Caco-2 (cell line): ENCODE measurements around the gene MAP7. TPM values are rescaled to one million over a fixed set of nuclear protein-coding genes. Genes with fewer than 3 reads are reported as not detected.

ENCODE experiments used
- BruUV-seq: library from RNA; stranded (reverse); fragments of 400-500 nt; replicated peaks from 2 replicates; lab custom pipeline; 2021; lab: Mats Ljungman, UMichigan
- CTCF ChIA-PET: fragments of 300-600 bp; sonication (Branson Sonifier 250); formaldehyde crosslinking; loops from one replicate; lab custom pipeline; 2022; ENCODE audit warnings: antibody characterized with exemption; lab: Charles Lee
- POLR2A ChIA-PET: fragments of 300-600 bp; sonication (Branson Sonifier 250); formaldehyde crosslinking; loops from one replicate; lab custom pipeline; 2022; ENCODE audit warnings: antibody characterized with exemption; lab: Charles Lee
- DNase-seq, 2 experiments: peaks; one replicate each; pipeline versions ENCODE4 v3.0.0 to v3.0.0-alpha.2; 2020 to 2022
- H3K27me3 ChIP-seq: replicated peaks from 2 replicates; pipeline ENCODE4 v1.6.0; 2011; ENCODE audit warnings: low read length; ENCODE audit not compliant: control insufficient read depth, insufficient read depth
- H3K36me3 ChIP-seq: 2 replicates; pipeline ENCODE4 v1.5.1; 2011; ENCODE audit warnings: low read length; ENCODE audit not compliant: control insufficient read depth, insufficient read depth
- H3K4me1 ChIP-seq: fragments of 250-450 bp; sonication (Bioruptor Pico); 2 replicates; pipeline ENCODE4 v1.5.1; 2020; ENCODE audit warnings: mild to moderate bottlenecking
- H3K4me3 ChIP-seq: 2 replicates; pipeline ENCODE4 v1.5.1; 2011; ENCODE audit warnings: low read depth, mild to moderate bottlenecking, control low read depth, low read length
- H3K9me3 ChIP-seq: fragments of 250-450 bp; sonication (Bioruptor Pico); 2 replicates; pipeline ENCODE4 v1.5.1; 2020; ENCODE audit warnings: mild to moderate bottlenecking, moderate library complexity
- H3K27ac Mint-ChIP-seq: one replicate; pipeline ENCODE4 v1.8.0; 2022; ENCODE audit warnings: mixed read lengths; ENCODE audit not compliant: unreplicated experiment
- H3K27me3 Mint-ChIP-seq: one replicate; pipeline ENCODE4 v1.8.0; 2022; ENCODE audit warnings: mixed read lengths; ENCODE audit not compliant: insufficient read depth, unreplicated experiment
- H3K36me3 Mint-ChIP-seq: one replicate; pipeline ENCODE4 v1.8.0; 2022; ENCODE audit warnings: mild to moderate bottlenecking, mixed read lengths; ENCODE audit not compliant: insufficient read depth, unreplicated experiment
- H3K4me1 Mint-ChIP-seq: one replicate; pipeline ENCODE4 v1.8.0; 2022; ENCODE audit warnings: low read depth, mixed read lengths; ENCODE audit not compliant: unreplicated experiment
- H3K4me3 Mint-ChIP-seq: one replicate; pipeline ENCODE4 v1.8.0; 2022; ENCODE audit warnings: mild to moderate bottlenecking, moderate library complexity, mixed read lengths; ENCODE audit not compliant: unreplicated experiment
- H3K9me3 Mint-ChIP-seq: one replicate; pipeline ENCODE4 v1.8.0; 2022; ENCODE audit warnings: mixed read lengths; ENCODE audit not compliant: unreplicated experiment
- intact Hi-C: fragments of 100-400 bp; cut with micrococcal nuclease; formaldehyde crosslinking; loops from one replicate; pipeline ENCODE4 v1.10.0; 2022; ENCODE audit not compliant: unreplicated experiment
- total RNA-seq: library from RNA; stranded (reverse); gene quantifications from 2 replicates; pipeline ENCODE4 v1.2.3, GENCODE V29; 2022
- TF ChIP-seq, protein P1 (sequence below), 2 experiments: fragments of 200-600 bp in 1 of 2; IDR thresholded peaks; 1 replicate in 1 of 2; 2 replicates in 1 of 2; pipeline versions ENCODE4 v1.5.1 to v1.8.0; 2011 to 2022; ENCODE audit warnings: antibody characterized with exemption in 1 of 2, control low read depth in 1 of 2, inconsistent platforms in 1 of 2, low read depth in 1 of 2, low read length in 1 of 2, mild to moderate bottlenecking in 1 of 2, moderate library complexity in 1 of 2; ENCODE audit not compliant: insufficient read depth in 1 of 2, severe bottlenecking in 1 of 2, unreplicated experiment in 1 of 2

MAP7 gene
- total RNA-seq, 1 experiment from 2014 or later, result 55.3 TPM

DNA sequence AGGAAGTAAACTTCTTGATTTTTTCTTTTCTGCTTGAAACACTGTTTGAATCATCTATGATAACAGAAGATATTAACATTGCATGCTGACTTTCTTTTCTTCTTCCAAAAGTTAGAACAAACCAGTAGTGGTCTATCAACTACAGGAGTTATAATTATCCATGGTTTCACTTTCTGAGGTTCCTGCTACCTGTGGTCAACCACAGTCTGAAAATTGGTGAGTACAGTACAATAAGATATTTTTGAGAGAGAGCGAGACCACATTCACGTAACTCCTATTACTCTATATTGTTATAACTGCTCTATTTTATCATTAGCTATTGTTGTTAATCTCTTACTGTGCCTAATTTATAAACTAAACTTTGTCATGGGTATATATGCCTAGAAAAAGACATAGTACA is 86.1 kb downstream of the MAP7 start:
- Histone ChIP-seq H3K4me3 (no peak overlapping the region), H3K4me1 (no peaks in the 10 kb centered on the region), H3K9me3 (no peaks in the 10 kb centered on the region), H3K27me3 (no peaks in the 10 kb centered on the region), H3K36me3 (no peaks in the 10 kb centered on the region)
- no peak overlapping the region for H3K27ac Mint-ChIP-seq
- ChIA-PET CTCF (no interaction called here), POLR2A (no interaction called here)
- H3K4me3 Mint-ChIP-seq, result no peak overlapping the region
- no peaks in the 10 kb centered on the region for H3K9me3 Mint-ChIP-seq
- TF ChIP-seq, protein P1, sequence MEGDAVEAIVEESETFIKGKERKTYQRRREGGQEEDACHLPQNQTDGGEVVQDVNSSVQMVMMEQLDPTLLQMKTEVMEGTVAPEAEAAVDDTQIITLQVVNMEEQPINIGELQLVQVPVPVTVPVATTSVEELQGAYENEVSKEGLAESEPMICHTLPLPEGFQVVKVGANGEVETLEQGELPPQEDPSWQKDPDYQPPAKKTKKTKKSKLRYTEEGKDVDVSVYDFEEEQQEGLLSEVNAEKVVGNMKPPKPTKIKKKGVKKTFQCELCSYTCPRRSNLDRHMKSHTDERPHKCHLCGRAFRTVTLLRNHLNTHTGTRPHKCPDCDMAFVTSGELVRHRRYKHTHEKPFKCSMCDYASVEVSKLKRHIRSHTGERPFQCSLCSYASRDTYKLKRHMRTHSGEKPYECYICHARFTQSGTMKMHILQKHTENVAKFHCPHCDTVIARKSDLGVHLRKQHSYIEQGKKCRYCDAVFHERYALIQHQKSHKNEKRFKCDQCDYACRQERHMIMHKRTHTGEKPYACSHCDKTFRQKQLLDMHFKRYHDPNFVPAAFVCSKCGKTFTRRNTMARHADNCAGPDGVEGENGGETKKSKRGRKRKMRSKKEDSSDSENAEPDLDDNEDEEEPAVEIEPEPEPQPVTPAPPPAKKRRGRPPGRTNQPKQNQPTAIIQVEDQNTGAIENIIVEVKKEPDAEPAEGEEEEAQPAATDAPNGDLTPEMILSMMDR (IDR thresholded peaks at IDR 0.05; ENCODE audit: insufficient read depth in 1 of 2, low read depth in 1 of 2, low read length in 1 of 2, severe bottlenecking in 1 of 2, unreplicated experiment in 1 of 2), result no peak
- intact Hi-C loops, result no loop called here
- DNase-seq, result no peak
- no peaks in the 10 kb centered on the region for H3K36me3 Mint-ChIP-seq
- BruUV-seq, result no TSS peak
- H3K4me1 Mint-ChIP-seq, result no peaks in the 10 kb centered on the region
- no peaks in the 10 kb centered on the region for H3K27me3 Mint-ChIP-seq

DNA sequence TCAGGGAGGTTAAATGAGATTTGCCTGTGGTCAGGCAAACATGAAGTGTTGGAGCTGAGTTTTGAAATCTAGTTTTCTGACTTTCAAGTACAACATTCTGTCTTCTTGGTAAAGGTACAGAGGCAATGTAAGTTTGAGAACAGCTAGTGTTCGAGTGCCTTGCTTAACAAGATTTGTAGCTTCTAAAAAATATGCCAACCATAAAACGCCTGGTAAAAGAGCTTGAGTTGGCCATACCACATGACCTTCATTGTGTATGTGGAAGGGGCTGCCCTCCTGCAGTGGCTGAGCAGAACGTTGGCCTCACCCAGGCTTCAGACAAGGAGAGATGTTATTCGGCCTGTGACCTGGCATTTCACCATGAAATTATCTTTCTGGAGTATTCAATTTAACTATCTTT is 86.5 kb downstream of the MAP7 start:
- no peaks in the 10 kb centered on the region for H3K4me1 Mint-ChIP-seq
- no peaks in the 10 kb centered on the region for H3K27me3 Mint-ChIP-seq
- H3K4me3 Mint-ChIP-seq, result no peak overlapping the region
- Histone ChIP-seq H3K4me1 (no peaks in the 10 kb centered on the region), H3K4me3 (no peak overlapping the region), H3K36me3 (no peaks in the 10 kb centered on the region), H3K27me3 (no peaks in the 10 kb centered on the region), H3K9me3 (no peaks in the 10 kb centered on the region)
- H3K9me3 Mint-ChIP-seq, result no peaks in the 10 kb centered on the region
- intact Hi-C loops, result no loop called here
- POLR2A ChIA-PET, result no interaction called here
- no peak for DNase-seq
- TF ChIP-seq, protein P1 (IDR thresholded peaks at IDR 0.05; ENCODE audit: insufficient read depth in 1 of 2, low read depth in 1 of 2, low read length in 1 of 2, severe bottlenecking in 1 of 2, unreplicated experiment in 1 of 2), result no peak
- CTCF ChIA-PET, result no interaction called here
- no TSS peak for BruUV-seq
- no peak overlapping the region for H3K27ac Mint-ChIP-seq
- H3K36me3 Mint-ChIP-seq, result no peaks in the 10 kb centered on the region

DNA sequence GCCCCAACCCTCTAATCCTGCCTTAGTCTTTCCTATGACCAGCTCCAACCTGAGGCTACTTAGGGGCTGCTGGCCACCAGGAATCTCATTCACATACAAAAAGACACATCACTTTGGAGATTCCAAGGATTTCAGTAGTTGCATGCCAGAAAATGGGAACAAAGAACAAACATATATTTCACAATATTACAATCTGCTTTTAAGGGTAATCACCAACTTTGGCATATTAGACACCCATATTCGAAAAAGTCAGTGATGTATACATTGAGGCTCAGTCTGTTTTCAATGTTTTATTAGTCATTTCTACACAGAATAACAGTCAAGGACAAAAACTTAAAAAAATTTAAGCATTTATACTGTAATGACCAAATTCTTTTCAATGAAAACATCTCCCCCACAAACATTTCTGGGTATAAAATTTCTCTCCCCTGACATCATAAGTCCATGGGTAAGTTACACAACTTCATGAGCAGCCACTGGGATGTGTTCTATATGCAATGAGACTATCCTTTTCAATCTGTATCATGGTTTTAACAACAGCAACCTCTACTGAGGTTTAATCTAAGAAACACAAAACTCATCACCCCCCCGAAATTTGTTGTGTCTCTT is 103.5 kb downstream of the MAP7 start:
- DNase-seq, result no peak
- no peak overlapping the region for H3K27ac Mint-ChIP-seq

More for the DNA sequence above, 103.5 kb downstream of the MAP7 start:
- POLR2A ChIA-PET, result no interaction called here
- H3K27me3 Mint-ChIP-seq, result no peaks in the 10 kb centered on the region
- no peaks in the 10 kb centered on the region for H3K9me3 Mint-ChIP-seq
- H3K36me3 ChIP-seq, result no peaks in the 10 kb centered on the region
- H3K4me3 Mint-ChIP-seq, result no peak overlapping the region
- peaks cover 33% of the 10 kb centered on the region for H3K4me1 ChIP-seq
- no peaks in the 10 kb centered on the region for H3K36me3 Mint-ChIP-seq
- H3K4me3 ChIP-seq, result no peak overlapping the region
- intact Hi-C loops, result loop anchor here (10.0 kb wide), 1 partner anchor 98 kb away; no protein-coding TSS in a partner anchor
- CTCF ChIA-PET, result no interaction called here
- BruUV-seq, result no TSS peak
- H3K4me1 Mint-ChIP-seq, result peaks cover 26% of the 10 kb centered on the region
- H3K9me3 ChIP-seq, result no peaks in the 10 kb centered on the region
- no peaks in the 10 kb centered on the region for H3K27me3 ChIP-seq
- TF ChIP-seq, protein P1 (IDR thresholded peaks at IDR 0.05; ENCODE audit: insufficient read depth in 1 of 2, low read depth in 1 of 2, low read length in 1 of 2, severe bottlenecking in 1 of 2, unreplicated experiment in 1 of 2), result no peak
